Skeletal muscle tissue (tissue), 4 donors: Measurements from ENCODE around the gene MINAR2. TPM values are rescaled to one million over a fixed set of nuclear protein-coding genes. Genes with fewer than 3 reads are reported as not detected.

Source experiments
- H3K27ac ChIP-seq: one replicate; pipeline ENCODE4 v1.7.0; 2013; ENCODE audit warnings: mild to moderate bottlenecking, low read depth, low read length, inconsistent platforms
- H3K27me3 ChIP-seq, 3 donors: one replicate each; pipeline ENCODE4 v1.7.0; 2013; ENCODE audit warnings: low read length in 3 of 3; ENCODE audit not compliant: control insufficient read depth in 3 of 3, insufficient read depth in 3 of 3
- H3K36me3 ChIP-seq, 3 donors: one replicate each; pipeline ENCODE4 v1.7.0; 2013; ENCODE audit warnings: low read length in 3 of 3; ENCODE audit not compliant: control insufficient read depth in 3 of 3, insufficient read depth in 3 of 3
- H3K4me1 ChIP-seq, 3 donors: one replicate each; pipeline ENCODE4 v1.7.0; 2013; ENCODE audit warnings: low read length in 3 of 3, mild to moderate bottlenecking in 3 of 3; ENCODE audit not compliant: control insufficient read depth in 3 of 3, insufficient read depth in 3 of 3
- H3K4me3 ChIP-seq, 3 donors: one replicate each; pipeline ENCODE4 v1.7.0; 2013; ENCODE audit warnings: low read length in 3 of 3
- H3K9ac ChIP-seq, 3 donors: one replicate each; pipeline ENCODE4 v1.7.0; 2013; ENCODE audit warnings: low read length in 3 of 3, mild to moderate bottlenecking in 3 of 3, moderate library complexity in 2 of 3, low read depth in 1 of 3
- H3K9me3 ChIP-seq, 3 donors: one replicate each; pipeline ENCODE4 v1.7.0; 2013; ENCODE audit warnings: low read length in 3 of 3; ENCODE audit not compliant: control insufficient read depth in 3 of 3
- total RNA-seq: library from RNA; depleted of rRNA; stranded (reverse); fragments of >200 nt; gene quantifications from one replicate; pipeline ENCODE4 v1.2.3, GENCODE V29; 2014
- donor health status: Osteomylitis.

Gene MINAR2
- total RNA-seq, 1 donor from 2014 or later, result not detected

DNA sequence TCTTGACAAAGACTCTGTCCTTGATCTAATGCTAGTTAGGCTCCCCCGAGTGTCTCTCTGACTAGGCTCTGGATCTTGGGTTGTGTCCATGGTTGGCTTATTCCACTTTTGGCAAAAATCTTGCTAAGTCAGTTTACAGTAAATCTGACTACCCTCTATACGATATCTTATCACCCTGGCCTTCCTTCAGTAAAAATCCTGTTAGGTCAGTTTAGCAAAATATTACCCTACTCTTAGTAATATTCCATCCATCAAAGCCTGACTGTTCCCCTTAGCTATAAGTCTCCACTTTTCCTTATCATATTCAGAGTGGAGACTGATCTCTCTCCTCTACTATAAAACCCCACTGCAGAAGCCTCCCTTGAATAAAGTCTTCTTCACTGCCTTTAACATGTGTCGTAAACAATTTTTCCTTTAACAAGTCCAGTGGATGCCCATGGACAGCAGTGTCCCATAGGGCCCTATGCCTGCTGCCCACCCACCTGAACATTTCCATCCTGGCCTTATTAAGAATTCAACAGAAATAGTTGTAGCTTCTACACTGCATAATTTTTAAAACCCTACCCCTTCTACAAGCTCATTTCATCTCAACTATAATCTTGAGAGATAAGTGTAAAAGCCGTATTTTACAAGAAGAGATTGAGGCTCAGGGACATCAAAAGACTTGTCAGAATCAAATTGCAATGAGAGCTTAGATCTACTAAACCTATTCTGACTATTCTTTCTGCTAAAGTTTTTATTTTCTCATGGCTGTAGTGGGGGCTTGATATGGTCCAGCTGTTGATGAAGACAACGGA lies 22.3 kb downstream of the MINAR2 start:
- Histone ChIP-seq H3K27me3 (no peaks in the 10 kb centered on the region), H3K9me3 (no peaks in the 10 kb centered on the region), H3K4me3 (no peak overlapping the region)

DNA sequence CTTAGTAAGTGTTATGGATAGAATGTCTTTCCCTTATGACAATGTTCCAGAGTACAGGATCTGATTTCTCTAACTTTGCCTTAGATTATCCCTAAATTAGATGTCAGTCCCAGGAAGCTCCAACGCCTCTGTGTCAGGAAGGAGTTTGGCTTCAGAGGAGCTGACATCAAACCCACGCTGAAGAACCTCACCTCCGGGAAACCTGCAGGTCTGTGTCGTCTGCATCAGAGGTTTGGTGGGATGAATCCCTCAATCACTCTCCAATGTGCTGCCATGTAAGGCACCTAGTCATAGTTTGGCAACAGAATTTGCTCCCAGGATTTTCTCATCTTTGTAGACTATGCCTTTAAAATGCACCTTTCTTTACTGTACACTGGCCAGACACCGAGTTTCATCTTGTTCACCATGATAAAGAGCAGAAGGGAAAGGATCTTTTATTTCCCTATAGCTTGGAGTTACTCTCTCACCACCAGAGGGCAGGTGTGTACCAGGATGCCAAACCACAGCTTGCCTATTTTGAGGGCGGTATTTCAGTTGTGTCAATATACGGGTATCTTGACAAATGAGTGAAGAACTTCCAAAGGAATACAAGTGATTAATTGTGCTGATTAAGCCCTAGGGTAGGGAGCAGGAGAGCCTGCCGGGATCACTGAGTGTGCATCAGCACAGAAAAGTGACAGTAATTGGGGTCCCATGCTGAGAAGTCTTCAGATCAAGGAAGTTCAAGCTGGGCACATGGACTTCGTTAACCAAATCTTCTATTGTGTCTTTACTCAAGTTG lies 23.4 kb downstream of the MINAR2 start:
- Histone ChIP-seq H3K36me3 (no peaks in the 10 kb centered on the region), H3K9ac (no peak overlapping the region), H3K27me3 (no peaks in the 10 kb centered on the region)

More for the DNA sequence above, 22.3 kb downstream of the MINAR2 start:
- no peaks in the 10 kb centered on the region for H3K4me1 ChIP-seq
- no peak overlapping the region for H3K9ac ChIP-seq
- no peaks in the 10 kb centered on the region for H3K36me3 ChIP-seq
- no peak overlapping the region for H3K27ac ChIP-seq

DNA sequence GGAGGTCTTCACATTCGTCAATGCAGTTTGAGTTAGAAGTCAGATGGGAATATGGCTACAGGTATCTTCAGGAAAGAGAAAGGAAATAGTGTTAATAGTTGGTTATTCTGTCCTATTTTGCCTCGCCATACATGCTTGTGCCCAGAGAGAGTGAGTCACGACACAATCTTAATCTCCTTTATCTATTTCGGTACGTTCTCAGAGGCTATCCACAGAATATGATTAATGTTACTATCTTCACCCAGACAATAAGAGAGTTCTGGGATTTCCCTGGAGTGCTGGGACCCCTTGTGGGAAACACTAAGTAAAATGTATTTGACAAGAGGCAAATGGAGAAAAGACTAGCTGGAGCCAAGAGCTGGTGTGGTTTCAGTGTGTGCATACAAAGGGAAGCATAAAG lies 25.5 kb downstream of the MINAR2 start:
- no peak overlapping the region for H3K27ac ChIP-seq
- no peaks in the 10 kb centered on the region for H3K9me3 ChIP-seq
- no peaks in the 10 kb centered on the region for H3K4me1 ChIP-seq
- no peak overlapping the region for H3K4me3 ChIP-seq
- H3K9ac ChIP-seq, result no peak overlapping the region
- no peaks in the 10 kb centered on the region for H3K36me3 ChIP-seq
- no peaks in the 10 kb centered on the region for H3K27me3 ChIP-seq

More for the DNA sequence above, 23.4 kb downstream of the MINAR2 start:
- no peaks in the 10 kb centered on the region for H3K4me1 ChIP-seq
- no peaks in the 10 kb centered on the region for H3K9me3 ChIP-seq
- no peak overlapping the region for H3K4me3 ChIP-seq
- no peak overlapping the region for H3K27ac ChIP-seq

- Histone ChIP-seq H3K27me3 (no peaks in the 10 kb centered on the region), H3K4me3 (no peak overlapping the region), H3K4me1 (no peaks in the 10 kb centered on the region), H3K36me3 (no peaks in the 10 kb centered on the region), H3K9me3 (peaks cover 0 to 4% (median 0%) of the 10 kb centered on the region in 3 donors), H3K27ac (no peak overlapping the region), H3K9ac (no peak overlapping the region)
These were observed 33.7 kb downstream of the MINAR2 start for GRCh38 chr5:129781594-129781993.

GRCh38 chr5:129803403-129803802 lies 55.5 kb downstream of the MINAR2 start:
- no peaks in the 10 kb centered on the region for H3K9me3 ChIP-seq
- H3K27me3 ChIP-seq, result peaks cover 0 to 3% (median 0%) of the 10 kb centered on the region in 3 donors
- no peak overlapping the region for H3K9ac ChIP-seq
- no peaks in the 10 kb centered on the region for H3K4me1 ChIP-seq
- H3K27ac ChIP-seq, result no peak overlapping the region
- H3K4me3 ChIP-seq, result no peak overlapping the region
- H3K36me3 ChIP-seq, result no peaks in the 10 kb centered on the region

GRCh38 chr5:129804705-129805104 lies 56.8 kb downstream of the MINAR2 start:
- Histone ChIP-seq H3K4me3 (no peak overlapping the region), H3K36me3 (no peaks in the 10 kb centered on the region), H3K9ac (no peak overlapping the region), H3K27me3 (peaks cover 0 to 3% (median 0%) of the 10 kb centered on the region in 3 donors), H3K27ac (no peak overlapping the region), H3K9me3 (no peaks in the 10 kb centered on the region), H3K4me1 (no peaks in the 10 kb centered on the region)

GRCh38 chr5:129807162-129807814 lies 59.4 kb downstream of the MINAR2 start:
- no peak overlapping the region for H3K27ac ChIP-seq
- H3K9ac ChIP-seq, result no peak overlapping the region
- peaks cover 0 to 3% (median 0%) of the 10 kb centered on the region in 3 donors for H3K27me3 ChIP-seq
- no peak overlapping the region for H3K4me3 ChIP-seq
- H3K36me3 ChIP-seq, result no peaks in the 10 kb centered on the region
- H3K9me3 ChIP-seq, result no peaks in the 10 kb centered on the region
- no peaks in the 10 kb centered on the region for H3K4me1 ChIP-seq

Other genes starting within 250 kb of the MINAR2 start
- 12.5 TPM for gene CHSY3, start 156.4 kb downstream of the MINAR2 start, total RNA-seq